Activated CD8-positive, alpha-beta memory T cell treated with anti-CD3 and anti-CD28 coated beads, Interleukin-2, amount 50 U/mL, for 24 hours (primary cell): ENCODE results near the gene TNFSF13B.
"Not testable (repeated sequence)": the region's sequence is repeated elsewhere in the genome, so short reads cannot be mapped to it uniquely, and the experiment has no call there.

Experiments
- DNase-seq: peaks from one replicate; pipeline ENCODE4 v3.0.0-alpha.2; 2020; ENCODE audit errors: extremely low read depth

The TNFSF13B gene

DNA sequence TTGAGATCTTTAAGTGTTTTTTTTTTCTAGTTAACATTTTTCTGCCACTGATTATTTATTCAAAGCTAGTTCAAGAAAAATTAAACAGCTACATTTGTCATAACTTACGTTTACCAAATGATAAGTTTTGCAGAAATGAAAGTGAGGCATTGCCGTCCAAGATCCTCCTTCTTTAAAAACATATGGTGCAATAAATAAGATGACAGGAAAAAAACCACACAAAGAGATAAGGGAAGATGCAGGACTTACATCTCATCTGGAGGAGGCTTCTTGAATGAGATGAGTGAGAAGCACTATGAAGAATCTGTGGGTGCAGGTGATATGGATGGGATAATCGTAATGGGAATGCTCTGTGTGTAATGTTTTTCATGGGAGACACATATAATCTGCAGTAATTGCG, 12.4 kb downstream of the TNFSF13B start:
- DNase-seq = no peak

DNA sequence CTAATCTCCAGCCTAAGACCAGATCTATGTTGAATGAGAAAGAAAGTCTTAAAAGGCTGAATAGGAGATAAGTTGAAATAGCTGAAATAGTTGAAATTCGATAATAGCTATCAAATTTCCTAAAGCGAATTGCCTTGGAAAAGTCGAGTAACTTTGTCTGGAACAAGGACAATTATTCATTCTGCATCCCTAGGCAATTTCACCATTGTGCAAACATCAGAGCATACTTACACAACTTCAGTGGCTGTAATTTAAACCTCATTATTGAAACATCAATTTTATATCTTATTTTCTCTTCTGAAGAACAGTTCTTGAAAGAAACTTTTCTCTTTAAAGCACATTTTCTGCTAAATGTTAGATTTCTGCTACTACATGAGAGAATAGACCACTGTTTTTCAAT, 13.6 kb downstream of the TNFSF13B start:
- DNase-seq = no peak

DNA sequence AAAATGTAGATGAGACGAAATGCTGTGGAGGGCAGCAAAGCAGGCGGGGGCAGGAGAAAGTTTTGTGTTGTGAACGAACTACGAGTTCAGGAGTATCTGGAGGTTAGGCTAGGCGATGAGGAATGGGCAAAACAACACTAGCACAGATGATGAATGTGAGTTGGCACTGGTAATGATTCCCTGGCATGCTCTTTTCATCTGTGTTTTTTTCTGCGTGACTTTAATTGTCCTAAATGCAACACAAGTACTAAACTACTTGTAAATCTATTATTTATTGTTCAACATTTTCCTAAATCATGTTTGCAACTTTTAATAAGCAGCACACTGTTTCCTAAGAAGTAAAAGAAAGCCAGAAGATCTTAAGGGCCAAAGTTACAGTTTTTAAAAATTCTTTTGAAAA, 19.2 kb downstream of the TNFSF13B start:
- no peak for DNase-seq

DNA sequence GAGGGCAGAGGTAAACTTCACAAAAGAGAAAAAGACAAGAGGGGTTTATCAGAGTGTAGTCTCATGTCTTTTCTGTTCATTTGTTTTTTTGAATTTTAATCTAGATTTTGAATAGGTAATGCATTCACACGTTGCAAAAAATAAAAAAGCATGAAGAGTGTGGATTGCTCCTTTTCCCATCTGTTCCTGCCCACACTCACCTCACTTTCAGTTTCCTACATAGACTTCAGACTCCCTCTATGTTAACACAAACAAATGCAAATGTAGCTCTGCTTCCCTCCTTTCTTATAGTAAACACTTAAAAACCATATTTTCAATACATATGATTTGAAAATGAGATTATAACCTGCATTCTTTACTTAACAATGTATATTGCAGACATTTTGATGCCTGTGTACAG, 20.3 kb downstream of the TNFSF13B start:
- no peak for DNase-seq

DNA sequence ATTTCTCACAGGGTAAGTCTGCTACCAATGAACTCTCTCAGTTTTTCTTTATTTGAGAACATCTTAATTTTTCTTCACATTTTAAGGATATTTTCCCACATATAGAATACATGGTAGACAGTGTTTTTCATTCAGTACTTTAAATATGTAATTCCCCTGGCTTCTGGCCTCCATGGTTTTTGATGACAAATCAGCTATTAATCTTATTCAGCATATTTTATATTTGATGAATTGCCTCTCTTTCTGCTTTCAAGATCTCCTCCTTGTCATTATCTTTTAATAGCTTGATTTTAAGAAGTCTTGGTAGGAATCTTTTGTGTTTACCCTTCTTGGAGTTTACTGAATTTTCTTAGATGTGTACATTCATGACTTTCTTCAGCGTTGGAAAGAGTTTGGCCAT, 27.6 kb downstream of the TNFSF13B start:
- DNase-seq = no peak

DNA sequence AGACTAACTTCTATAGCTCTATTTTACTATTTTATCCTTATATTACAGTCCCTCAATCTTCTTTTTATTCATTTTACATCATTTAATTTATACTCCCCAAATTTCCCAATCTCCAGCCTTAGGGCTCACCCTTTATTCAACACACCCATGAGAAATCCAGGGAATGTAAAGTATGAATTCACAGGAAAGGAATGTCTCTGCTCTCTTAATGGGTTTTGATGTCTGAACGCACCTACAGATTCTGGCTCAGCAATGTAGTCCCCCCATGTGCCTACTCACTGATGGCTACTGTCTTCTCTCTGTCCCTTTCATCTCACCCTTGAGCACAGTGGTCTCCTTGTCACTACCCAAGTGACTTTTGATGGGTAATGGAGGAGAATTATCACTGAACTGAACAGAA, 32.8 kb downstream of the TNFSF13B start:
- DNase-seq = no peak

DNA sequence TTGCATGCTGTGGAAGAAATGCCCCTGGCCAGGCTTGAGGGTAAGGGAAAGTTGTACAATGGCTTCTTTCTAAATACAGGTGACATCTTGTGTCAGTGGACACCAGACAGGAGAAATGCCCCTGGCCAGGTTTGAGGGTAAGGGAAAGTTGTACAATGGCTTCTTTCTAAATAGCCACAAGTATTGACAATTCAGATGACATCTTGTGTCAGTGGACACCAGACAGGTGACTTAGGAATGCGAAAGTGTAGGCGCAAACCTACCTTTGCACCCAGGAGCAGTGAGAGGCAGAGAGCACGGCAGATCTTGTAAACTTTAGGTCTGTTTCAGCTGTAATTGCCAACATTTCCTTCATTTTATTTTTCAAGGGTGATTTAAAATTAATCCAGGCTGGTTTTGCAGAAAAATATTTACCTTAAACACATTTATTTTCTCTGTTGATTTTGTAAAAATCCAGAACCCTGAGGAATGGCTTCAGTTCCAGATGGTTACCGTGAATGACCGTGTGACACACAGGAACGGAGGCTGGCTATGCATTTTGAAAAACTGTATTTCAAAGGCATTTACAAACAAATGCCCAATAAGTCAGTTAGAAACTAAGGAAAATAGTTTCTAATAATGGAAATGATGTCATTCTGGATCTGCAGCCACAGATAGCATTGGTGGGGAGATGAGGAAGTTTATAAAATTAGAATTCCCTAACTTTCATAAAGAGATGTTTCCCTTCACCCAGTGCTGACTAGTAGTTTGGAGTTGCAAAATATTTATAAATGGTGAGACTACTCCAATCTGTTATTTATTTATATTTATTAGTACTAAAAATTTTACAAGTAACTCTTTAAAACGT, 34.9 kb downstream of the TNFSF13B start:
- no peak for DNase-seq

DNA sequence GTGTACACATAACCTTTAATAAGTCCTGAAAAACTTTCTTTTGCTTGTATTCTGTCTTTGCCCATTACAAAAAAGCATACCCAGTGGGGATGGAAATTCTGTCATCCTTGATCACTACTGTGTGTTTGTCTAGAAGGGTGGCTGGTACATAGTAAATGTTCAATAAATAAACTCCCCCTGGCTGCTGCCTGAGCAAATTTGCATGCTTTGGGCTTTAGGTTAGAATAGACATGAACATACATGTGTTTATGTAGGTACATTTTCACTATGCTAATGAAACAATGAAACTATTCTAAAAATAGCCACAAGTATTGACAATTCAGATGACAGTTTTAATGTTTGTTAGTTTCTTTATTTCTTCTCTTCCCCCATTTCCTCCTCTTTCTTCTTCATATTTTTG, 36.1 kb downstream of the TNFSF13B start:
- DNase-seq = no peak

DNA sequence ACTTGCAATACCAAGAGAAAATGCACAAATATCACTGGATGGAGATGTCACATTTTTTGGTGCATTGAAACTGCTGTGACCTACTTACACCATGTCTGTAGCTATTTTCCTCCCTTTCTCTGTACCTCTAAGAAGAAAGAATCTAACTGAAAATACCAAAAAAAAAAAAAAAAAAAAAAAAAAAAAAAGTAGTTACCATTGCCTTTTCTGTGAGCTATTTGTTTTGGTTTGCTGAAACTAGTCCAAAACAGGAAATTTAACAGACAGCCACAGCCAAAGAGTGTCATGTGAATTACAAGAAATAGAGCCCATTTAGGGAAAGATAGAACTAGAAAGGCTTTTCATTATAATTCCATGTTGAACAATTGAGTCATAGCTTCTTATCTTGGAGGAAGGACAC, 37.3 kb downstream of the TNFSF13B start:
- no peak for DNase-seq

DNA sequence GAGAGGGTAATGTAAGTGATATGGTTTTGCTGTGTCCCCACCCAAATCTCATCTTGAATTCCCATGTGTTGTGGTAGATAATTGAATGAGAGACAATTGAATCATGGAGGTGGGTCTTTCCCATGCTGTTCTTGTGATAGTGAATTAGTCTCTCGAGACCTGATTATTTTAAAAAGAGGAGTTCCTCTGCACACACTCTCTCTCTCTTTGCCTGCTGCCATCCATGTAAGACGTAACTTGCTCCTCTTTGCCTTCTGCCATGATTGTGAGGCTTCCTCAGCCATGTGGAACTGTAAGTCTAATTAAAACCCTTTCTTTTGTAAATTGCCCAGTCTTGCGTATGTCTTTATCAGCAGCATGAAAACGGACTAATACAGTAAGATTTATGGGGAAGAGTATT, 42.1 kb downstream of the TNFSF13B start:
- DNase-seq = not testable (repeated sequence)

DNA sequence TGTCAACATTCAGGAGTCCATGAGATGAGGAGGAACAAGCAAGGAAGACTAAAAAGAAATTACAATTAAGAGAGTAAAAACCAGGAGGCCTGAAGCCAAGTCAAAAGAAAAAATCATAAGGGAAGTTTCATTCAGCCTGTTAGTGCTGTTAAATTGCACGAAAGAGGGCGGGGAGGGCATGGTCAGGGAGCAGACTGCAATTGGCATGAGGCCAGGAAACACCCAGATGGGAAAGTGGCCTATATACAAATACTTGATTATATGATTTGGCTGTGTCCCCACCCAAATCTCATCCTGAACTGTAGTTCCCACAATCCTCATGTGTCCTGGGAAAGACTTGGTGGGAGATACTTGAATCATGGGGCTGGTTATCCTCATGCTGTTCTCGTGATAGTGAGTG, 43.9 kb downstream of the TNFSF13B start:
- DNase-seq = no peak

DNA sequence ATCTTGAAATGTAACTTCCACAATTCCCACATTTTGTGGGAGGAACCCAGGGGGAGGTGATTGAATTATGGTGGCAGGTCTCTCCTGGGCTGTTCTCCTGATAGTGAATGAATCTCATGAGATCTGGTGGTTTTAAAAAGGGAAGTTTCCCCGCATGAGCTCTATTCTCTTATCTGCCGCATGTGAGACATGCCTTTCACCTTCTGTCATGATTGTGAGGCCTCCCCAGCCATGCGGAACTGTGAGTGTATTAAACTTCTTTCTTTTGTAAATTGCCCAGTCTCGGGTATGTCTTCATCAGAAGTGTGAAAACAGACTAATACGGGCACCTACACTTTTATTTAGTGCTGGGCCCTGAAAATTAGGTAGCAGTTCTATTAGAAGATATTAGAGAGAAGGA, 45.8 kb downstream of the TNFSF13B start:
- no peak for DNase-seq

DNA sequence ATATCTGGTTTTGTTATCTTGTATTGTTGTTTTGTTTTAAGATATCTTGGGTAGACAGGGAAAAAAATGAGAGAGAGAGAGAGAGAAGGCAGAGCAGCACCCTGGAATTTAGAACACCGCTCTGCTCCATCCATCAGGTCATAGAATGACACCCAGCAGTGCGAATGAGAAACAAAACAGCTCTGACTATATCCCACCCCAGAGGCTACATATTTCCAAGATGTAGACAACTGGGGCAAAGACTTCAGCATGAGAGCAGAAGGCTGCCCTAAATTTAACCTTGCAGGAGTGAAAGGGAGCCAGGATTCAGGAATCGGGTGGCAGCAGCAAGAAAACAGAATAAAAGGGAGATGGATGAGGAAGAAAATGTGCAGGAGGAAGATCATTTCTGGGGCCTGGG, 46.5 kb downstream of the TNFSF13B start:
- no peak for DNase-seq

DNA sequence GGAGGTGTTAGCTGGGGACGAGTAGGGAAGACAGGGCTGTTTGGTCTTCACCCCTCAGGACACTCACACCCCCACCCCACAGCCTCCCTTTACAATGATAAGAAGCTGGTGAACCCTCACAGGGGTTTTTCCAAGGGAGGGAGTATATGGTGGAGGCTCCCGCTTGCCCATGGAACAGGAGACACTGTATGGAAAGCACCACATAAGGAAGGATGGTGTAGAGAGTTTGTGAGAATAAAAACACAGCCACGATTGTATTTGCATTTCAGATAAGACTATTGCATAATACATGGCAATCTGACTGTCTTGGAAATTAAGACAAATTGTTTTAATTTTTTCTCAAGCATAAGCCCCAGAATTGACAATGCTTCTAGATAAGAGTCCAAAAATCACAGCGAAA, 46.9 kb downstream of the TNFSF13B start:
- DNase-seq = no peak

DNA sequence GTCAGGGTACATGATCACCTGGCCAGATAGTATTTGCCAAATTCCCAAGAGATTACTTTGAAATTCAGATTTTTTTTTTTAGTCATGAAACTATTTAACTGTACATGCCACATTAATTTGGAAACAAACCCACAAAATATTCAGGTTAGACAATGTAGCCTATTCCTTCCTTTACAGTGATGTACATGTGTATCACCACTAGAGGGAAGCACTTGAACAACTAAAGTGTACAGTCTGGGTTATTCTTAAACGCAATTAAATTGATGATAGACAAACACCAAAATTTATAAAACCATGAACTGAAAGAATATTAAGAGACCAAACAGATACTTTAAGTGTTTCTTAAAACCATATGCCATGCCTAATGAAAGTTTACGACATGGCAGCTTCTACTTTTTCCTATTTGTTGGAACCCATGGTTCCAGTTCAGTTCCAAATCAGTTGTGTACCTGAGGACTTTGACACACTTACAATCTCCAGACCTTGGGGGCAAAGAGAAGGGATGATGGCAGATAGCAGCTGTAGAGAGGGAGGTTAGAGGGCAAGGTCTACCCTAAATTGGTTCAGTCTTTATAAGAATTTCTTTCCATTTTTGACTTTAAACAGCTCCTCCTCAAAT, 52.8 kb downstream of the TNFSF13B start:
- DNase-seq = no peak

DNA sequence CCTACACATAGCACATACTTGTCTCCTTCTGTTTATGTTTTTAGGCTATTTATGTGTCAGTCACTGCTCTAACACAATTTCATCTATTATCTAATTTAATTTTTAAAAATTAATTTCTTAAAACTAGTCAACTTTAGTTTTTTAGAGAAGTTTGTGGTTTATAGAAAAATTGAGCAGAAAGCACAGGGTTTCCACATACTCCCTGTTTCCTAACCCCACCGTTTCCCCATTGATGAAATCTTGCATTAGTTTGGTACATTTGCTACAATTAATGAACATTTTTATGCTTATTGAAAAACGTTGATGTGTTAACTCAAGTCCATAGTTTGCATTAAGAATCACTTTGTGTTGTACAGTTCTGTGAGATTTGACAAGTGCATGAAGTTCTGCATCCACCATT, 53.5 kb downstream of the TNFSF13B start:
- no peak for DNase-seq

DNA sequence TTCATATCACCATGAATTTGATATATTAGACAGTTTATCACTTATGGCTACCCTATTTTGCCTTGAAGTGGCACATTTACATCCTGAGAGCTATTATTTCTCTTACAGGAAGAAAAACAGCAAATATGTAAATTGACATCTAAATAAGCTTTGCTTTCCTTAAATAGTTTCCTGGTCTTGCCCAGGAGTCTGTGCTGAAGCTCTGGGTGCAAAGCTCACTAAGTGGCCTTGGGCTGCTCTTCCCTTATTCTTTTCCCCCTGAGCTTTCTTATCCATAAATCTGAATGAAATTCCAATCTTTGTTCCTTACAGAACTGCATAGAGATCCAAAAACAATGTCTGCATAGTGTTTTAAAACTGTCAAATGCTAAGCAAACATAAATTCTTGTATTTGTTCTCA, 56.3 kb downstream of the TNFSF13B start:
- DNase-seq = no peak

DNA sequence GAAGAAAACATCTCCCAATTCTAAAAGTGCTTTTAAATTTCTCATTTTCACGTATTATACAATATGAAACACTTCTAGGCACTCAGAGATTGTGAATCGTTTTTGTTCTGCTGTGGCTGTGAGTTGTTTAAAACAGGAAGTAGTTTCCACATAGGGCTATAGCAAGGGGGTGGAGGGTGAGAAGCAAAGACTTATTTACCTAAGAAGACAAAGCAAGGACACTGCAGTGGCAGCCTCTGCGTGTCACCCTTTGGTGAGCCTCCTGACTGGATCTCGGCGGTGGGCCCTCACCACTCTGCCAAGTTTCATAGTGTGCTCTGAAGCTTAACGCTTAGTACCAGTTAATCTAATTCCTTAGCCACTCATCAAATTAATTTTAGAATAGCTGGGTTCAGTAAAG, 56.8 kb downstream of the TNFSF13B start:
- no peak for DNase-seq

DNA sequence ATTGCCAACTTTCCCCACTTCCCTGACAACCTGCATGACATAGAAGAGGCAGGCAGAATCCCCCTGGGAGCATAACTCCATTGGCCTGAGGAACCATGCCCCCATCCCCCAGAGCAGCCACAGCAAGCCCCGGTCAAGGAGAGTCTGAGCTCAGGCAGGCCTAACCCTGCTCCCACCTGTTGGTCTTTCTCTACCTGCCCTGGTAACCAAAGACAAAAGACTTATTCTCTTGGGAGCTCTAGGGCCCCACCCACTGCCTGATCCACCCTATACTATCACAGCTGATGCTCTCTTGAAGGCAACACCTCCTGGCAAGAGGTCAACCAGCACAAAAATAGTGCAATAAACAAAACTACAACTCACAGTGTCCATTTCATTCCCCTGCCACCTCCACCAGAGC, 59.3 kb downstream of the TNFSF13B start:
- DNase-seq = no peak

DNA sequence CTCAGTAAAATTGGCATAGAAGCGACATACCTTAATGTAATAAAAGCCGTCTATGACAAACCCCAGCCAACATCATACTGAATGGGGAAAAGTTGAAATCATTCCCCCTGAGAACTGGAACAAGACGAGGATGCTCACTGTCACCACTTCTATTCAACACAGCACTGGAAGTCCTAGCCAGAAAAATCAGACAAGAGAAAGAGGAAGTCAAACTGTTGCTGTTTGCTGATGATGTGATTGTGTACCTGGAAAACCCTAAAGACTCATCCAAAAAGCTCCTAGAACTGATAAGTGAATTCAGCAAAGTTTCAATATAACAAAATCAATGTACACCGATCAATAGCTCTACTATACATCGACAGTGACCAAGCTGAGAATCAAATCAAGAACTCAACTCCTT, 63.3 kb downstream of the TNFSF13B start:
- DNase-seq = no peak

DNA sequence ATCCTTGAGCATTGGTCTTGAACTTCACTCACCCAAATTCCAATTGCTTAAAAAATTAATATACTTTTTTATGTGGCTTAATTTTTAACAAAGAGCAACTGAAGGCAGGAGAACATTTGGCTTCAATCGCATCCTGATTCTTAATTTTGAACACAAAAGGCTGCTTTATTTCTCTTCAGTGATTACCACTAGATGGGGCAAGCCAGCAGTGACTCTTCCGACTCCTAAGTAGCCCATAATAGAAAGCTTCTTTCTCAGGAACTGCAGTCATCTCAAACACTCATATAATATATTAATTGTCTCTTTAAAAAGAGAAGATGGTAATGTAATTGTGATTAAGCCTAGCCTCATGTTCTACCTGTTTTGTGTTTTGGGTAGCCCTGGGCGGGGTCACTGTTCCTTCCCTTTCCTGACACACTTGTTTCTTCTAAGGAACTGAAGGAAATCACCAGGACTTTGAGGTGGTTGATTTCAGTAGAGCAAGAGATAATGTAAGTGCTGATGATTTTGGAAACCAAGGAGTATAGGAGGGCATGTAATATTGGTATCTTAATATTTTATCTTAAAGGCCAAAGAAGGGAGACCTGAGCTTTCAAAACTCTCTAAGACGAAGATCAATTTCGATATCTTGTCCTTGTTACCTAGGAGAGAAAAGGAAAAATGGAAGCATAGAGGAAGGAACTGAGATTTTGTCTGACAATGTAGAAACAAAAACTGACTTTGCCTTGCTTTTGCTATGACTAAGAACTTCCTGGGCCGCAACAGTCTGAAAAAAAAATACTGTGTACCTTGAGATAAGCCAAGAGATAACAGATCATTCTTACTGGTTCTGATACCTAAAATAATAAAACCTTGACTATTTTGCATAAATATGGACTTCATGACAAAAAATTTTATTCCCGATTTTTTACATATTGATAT, 73.1 kb downstream of the TNFSF13B start:
- DNase-seq = no peak

DNA sequence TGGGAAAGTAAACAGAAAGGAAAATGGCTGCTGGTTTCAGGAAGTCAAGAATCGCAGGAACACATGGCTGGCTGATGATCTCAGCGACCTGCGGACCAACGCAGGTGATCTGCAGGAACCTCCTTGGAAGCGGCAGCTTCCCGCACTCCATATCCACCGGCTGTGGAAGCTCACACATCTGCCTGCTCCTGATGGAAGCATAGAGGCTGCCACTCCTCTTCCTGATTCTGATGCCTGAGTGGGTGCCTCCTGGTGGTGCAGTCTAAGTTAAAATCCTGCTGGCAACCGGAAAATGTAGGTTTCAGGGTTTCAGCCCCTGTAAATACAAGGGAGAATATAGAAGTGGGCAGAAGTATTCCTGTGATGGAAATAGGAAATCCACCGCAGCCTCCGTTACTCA, 75.5 kb downstream of the TNFSF13B start:
- no peak for DNase-seq

DNA sequence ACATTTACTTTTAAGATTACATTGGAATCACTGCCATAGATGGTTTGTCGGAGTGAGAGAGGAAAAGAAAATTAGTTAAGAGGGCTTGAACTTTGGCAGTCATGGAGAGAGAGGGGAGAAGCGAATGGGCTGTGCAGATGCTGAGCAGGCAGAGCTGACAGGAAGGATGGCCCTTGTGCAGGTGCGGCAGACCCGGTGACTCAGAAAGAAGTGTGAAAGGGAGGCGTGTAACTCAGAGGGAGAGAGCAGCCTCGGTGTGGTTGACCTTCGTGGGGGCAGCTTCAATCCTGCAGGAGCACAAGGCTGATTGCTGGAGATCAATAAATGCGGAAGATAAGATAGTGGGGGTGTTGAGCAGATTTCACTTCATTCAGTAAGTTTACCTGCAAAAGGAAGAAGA, 76.9 kb downstream of the TNFSF13B start:
- no peak for DNase-seq
